ENCODE data around the gene KIAA1671.

Gene KIAA1671

DNA sequence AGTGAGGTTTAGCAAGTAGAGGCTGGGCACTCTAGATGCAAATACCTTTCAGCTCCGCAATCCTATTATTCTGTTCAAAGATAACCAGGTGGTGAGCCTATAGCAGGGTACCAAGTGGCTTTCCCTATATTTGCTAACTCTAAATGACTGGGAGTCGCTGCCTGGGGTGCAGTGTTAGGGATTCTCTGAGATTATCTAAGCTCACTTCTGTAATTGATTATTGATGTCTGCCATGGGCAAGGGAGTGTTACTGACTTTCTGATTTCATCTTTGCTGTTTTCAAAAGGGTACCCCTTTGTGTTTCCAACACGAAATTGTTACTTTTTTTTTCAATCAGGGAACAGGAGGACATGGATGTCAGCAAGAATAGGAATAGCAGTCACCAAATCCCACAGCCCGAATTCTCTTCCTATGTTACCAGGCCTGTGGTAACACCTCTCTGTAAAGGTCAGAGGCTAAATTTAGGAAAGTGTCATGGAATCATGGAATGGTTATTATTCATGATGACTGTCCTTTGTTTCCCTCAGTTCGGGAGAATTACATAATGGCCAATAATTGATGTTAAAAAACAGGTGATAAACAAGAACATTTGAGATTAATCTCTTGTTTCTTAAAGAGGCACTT lies 184.5 kb downstream of the KIAA1671 start:
- H3K4me3 ChIP-seq (replicated peaks; ENCODE audit: low read depth, low read length) = no peak overlapping the region
- TF ChIP-seq, protein P1, sequence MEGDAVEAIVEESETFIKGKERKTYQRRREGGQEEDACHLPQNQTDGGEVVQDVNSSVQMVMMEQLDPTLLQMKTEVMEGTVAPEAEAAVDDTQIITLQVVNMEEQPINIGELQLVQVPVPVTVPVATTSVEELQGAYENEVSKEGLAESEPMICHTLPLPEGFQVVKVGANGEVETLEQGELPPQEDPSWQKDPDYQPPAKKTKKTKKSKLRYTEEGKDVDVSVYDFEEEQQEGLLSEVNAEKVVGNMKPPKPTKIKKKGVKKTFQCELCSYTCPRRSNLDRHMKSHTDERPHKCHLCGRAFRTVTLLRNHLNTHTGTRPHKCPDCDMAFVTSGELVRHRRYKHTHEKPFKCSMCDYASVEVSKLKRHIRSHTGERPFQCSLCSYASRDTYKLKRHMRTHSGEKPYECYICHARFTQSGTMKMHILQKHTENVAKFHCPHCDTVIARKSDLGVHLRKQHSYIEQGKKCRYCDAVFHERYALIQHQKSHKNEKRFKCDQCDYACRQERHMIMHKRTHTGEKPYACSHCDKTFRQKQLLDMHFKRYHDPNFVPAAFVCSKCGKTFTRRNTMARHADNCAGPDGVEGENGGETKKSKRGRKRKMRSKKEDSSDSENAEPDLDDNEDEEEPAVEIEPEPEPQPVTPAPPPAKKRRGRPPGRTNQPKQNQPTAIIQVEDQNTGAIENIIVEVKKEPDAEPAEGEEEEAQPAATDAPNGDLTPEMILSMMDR (IDR thresholded peaks at IDR 0.05; ENCODE audit: low read length, missing control alignments) = no peak
- no peak for DNase-seq (ENCODE audit: low read depth)

DNA sequence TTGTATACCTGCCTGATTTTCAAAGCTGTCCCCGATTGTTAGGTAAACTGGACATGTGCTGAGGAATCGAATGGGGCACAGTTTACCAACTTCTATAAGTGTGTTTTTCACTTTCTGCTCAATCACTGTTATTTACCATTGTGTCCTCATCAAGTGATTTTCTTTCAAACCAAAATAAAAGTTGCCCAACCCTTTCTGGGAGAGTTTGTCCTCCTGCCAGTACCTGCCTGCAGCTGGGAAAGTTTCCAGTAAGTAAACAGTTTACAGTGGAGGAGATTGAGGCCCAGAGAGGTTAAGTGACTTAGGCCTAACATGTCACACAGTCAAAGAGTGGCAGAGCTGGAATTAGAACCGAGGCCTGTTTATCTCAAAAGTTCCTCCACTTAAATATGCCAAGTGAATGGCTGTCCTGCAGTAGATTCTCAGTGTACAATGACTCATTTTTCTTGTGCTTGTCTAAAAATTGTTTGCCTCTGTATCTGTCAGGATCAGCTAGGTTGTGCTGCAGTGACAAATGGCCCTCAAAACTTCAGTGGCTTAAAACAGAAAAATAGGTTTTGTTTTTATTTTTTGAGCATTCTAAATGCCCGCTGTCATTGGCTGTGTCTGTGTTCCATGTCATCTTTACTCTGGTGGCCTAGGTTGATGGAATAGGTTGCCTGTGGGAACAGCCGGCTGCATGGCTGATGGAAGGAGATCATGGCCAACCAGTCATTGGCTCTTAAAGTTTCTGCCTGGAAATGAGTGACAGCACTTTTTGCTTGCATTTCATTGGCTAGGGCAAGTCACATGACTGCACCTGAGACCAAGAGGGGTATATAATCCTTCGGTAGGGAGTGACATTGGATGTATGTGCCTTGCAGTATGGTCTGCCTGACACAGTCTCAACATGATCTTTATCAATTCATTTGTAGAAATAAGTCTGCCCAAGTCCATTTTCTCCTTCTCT lies 185.3 kb downstream of the KIAA1671 start:
- peak; percentile 35 for DNase-seq (ENCODE audit: low read depth)
- TF ChIP-seq, protein P1 (IDR thresholded peaks at IDR 0.05; ENCODE audit: low read length, missing control alignments) = no peak
- H3K4me3 ChIP-seq (replicated peaks; ENCODE audit: low read depth, low read length) = no peak overlapping the region

DNA sequence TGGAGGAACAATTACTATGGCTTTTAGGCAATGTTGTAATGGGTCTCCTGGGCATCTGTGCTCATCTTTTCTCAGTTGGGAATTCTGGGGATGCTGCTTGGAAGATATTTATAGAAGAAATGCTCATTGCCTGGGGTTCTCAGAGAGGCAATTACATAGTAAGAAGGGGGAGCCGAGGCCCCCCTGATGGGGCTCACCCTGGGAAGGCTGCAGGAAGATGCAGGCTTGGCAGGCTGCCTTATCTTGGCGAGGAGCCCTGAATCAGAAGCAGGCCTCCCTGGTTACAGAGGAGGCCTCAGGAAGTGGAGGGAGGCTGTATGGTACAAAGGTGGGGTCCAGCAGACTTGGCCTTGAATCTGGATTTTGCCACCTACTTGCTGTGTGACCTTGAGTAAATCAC lies 186.5 kb downstream of the KIAA1671 start:
- TF ChIP-seq, protein P1 (IDR thresholded peaks at IDR 0.05; ENCODE audit: low read length, missing control alignments) = no peak
- H3K4me3 ChIP-seq (replicated peaks; ENCODE audit: low read depth, low read length) = no peak overlapping the region
- peak; percentile 62 for DNase-seq (ENCODE audit: low read depth)

DNA sequence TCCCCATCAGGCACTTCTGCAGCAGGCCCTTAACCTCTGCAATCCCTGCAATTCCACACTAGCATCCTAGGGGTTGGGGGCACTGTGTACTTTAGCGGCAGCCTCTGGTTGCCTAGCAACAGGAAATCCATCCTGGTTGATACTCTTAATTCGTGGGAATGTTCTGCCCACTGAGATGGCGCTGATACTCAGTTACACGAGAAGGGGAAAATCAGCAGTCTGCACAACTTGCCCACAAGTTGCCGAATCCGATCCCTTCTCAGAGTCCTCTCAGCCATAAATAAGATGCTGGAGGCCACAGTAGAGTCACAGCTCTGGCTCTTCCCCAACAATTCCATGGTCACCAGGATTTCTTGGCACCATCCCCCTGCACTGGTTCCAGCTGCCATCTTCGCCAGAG lies 189.6 kb downstream of the KIAA1671 start:
- H3K4me3 ChIP-seq (replicated peaks; ENCODE audit: low read depth, low read length) = no peak overlapping the region
- TF ChIP-seq, protein P1 (IDR thresholded peaks at IDR 0.05; ENCODE audit: low read length, missing control alignments) = no peak
- DNase-seq (ENCODE audit: low read depth) = no peak

DNA sequence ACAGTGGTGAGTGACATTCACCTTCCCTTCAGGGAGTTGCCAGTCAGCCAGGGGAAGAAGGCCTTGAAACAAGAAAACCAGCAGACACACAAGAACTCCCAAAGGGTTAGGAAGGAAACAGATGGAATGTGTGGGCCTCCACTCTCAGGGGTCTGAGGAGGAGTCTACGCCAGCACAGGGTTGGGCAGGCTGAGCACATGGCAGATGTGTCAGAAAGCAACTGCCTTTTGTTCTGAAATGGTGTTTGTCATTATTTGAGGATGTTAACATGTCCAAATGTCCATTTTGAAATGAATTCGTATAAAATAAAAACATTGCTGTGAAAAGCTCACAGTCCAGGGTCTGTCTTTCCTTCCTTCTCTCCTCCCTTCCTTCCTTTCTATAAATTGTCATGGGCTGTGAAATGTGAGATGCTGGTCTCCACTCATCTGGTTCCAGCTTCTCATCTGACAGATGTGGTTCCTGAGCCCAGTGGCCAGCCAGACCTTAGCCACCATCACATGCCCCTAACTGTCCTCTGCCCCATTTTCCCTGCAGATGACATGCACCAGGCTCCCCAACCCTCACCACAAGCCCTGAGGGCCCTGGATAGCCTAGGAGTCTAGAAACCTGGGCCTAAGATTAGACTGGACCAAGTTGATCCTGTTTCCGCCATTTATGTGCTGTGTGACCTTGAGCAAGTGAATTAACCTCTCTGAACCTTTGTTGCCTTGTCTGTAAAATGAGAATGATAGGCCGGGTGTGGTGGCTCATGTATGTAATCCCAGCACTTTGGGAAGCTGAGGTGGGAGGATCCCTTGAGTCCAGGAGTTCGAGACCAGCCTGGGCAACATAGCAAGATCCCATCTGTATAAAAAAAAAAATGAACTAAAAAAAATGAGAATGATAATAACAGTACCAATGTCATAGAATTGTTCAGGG lies 190.9 kb downstream of the KIAA1671 start:
- no peak overlapping the region for H3K4me3 ChIP-seq (replicated peaks; ENCODE audit: low read depth, low read length)
- TF ChIP-seq, protein P1 (IDR thresholded peaks at IDR 0.05; ENCODE audit: low read length, missing control alignments) = no peak
- DNase-seq (ENCODE audit: low read depth) = peak; percentile 29

DNA sequence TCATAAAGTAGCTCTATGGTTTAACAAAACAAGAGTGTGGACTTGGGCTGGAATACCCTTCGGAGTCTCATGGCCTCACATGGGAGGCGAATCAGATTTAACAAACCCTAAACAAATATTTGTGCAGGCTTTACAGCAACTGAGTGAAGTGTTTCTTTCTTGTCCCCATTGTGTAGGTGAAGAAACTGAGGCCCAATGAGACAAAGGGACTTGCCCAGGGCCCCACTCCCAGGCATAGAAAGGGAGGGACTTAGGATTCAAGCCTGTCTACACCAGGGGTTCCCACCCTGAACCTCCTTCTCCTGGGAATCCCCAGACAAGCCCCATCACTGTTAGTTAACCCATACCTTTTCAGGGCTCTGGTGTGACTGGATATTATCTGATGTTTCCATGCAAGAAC lies 192.0 kb downstream of the KIAA1671 start:
- no peak overlapping the region for H3K4me3 ChIP-seq (replicated peaks; ENCODE audit: low read depth, low read length)
- TF ChIP-seq, protein P1 (IDR thresholded peaks at IDR 0.05; ENCODE audit: low read length, missing control alignments) = no peak
- no peak for DNase-seq (ENCODE audit: low read depth)
